ENCODE data around the gene ESAM.

Gene ESAM

GRCh38 chr11:124769806-124770774, 8.0 kb upstream of the ESAM start:
- no peak for DNase-seq

DNA sequence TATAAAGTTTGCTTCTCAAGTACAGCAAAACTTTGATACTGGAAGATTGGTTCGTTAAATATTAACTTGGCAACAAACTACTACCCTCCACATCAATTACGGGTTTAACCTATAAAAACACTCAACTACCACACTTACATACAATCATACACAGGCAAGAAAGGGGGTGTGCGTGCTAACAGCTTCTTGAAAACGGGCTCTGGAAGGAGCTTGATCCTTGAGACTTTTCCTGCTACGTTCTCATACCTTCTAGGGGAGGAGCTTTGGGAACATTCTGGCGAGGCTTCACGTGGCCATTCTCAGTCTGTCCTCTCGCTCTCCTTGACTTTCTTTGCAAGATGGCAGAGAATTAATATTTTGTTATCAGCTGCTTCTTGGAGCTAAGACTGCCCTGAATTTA, 6.8 kb upstream of the ESAM start:
- DNase-seq: no peak

GRCh38 chr11:124766156-124766555, 4.1 kb upstream of the ESAM start:
- DNase-seq: no peak

GRCh38 chr11:124763156-124763947, 1.3 kb upstream of the ESAM start:
- peak; percentile 69 for DNase-seq

DNA sequence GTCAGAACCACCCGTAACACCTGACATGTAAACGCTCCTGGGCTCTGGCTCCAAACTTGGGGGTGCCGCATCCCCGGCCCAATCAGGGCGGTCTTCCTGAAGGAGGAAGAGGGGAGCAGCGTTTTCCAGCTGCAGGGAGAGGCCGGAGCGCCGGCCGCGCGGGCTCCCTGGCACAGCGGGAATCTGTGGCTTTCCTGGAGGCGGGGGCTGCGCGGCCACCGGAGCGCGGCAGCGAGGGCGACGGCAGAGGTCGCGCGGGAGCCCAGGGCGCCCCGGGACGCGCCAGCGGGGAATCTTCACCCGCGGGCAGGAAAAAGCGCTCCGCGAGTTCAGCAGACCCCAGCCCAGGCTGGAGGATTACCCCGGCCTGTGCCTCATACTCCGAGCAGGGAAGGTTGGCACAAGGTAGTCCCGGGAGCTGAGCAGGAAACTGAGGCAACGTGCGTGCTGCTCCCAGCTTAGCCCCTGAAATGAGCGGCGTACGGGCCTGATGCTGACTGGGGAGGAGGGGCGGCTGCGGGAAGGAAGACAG, 600 bp upstream of the ESAM start:
- no peak for DNase-seq

- DNase-seq: no peak
Observed at GRCh38 chr11:124761301-124762104, 587 bp downstream of the ESAM start.

- no peak for DNase-seq
Observed at GRCh38 chr11:124760806-124761205, 1.3 kb downstream of the ESAM start.

GRCh38 chr11:124760205-124760652, 1.9 kb downstream of the ESAM start:
- no peak for DNase-seq

GRCh38 chr11:124759266-124760204, 2.6 kb downstream of the ESAM start:
- no peak for DNase-seq

- no peak for DNase-seq
Observed at GRCh38 chr11:124758355-124759265, 3.5 kb downstream of the ESAM start.

GRCh38 chr11:124757320-124757719, 4.8 kb downstream of the ESAM start:
- no peak for DNase-seq

DNA sequence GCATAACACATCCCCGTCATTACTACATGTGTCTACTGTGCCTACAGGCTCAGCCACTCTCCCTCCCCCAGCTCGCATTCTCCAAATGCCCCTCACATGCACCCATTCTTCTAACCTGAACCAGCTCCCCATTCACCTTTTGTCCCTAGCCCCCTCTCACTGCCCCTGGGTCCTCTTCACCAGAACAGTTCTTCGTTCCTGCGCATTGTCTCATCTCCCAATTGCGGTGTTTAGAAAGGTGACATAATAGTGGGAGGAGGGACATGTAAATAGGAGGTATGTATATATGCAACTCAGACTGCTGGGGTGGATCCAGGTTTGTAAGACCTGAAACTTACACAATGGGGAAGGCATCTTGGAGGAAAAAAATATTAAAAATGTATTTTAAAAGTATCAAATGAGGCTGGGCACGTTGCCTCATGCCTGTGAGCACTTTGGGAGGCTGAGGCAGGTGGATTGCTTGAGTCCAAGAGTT, 5.3 kb downstream of the ESAM start:
- DNase-seq: no peak

- no peak for DNase-seq
Observed at GRCh38 chr11:124756033-124756752, 5.9 kb downstream of the ESAM start.

DNA sequence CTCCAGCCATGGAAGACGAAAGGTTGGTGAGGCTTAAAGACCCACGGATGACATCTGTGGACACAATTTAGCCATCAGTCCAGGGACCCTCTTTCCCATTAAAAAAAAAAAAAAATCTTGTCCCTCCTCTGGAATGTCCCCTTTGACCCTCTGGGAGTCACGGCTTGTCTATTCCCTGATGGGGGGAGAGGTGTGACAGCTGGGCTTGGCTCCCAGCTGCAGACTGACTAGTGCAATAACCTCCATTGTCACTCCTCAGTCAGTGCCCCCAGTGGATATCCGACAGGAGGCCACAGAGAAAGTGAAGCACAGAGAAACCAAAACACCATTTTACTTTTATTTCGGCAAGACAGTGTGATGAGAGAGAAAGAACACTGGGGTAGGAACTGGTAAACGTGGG, 7.4 kb downstream of the ESAM start:
- no peak for DNase-seq

- DNase-seq: no peak
Observed at GRCh38 chr11:124754309-124754708, 7.8 kb downstream of the ESAM start.

DNA sequence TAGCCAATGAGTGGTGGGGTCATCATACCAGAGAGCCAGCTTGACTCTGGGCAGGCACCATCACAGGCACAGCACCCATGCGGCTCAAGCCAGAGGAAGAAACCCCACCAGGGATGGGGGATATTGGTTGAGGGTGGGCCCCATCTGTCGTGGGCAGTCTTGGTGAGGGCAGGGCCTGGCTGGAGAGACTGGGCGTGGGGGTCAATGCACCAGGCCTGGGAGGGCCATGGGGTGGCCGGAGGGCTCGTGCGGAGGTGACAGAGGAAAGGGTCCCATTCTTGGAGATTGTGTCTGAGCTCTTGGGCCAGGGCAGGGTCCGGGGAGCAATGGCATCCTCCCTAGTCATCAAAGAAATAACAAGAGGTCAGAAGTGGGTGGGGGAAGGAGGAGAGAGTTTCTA, 8.5 kb downstream of the ESAM start:
- DNase-seq: no peak

- no peak for DNase-seq
Observed at GRCh38 chr11:124753205-124753604, 8.9 kb downstream of the ESAM start.

GRCh38 chr11:124752471-124753102, 9.5 kb downstream of the ESAM start:
- no peak for DNase-seq

Measured in NCI-H1048 (cell line).